GM12891 (cell line): ENCODE results near the gene CRKL.

Experiments used
- POLR2A ChIP-seq: IDR thresholded peaks from 2 replicates; pipeline ENCODE4 v1.6.1; 2011; ENCODE audit warnings: low read depth, low read length, control low read depth
- POLR2AphosphoS5 ChIP-seq: IDR thresholded peaks from 2 replicates; pipeline ENCODE4 v1.6.1; 2011; ENCODE audit warnings: low read depth, low read length, control low read depth

DNA sequence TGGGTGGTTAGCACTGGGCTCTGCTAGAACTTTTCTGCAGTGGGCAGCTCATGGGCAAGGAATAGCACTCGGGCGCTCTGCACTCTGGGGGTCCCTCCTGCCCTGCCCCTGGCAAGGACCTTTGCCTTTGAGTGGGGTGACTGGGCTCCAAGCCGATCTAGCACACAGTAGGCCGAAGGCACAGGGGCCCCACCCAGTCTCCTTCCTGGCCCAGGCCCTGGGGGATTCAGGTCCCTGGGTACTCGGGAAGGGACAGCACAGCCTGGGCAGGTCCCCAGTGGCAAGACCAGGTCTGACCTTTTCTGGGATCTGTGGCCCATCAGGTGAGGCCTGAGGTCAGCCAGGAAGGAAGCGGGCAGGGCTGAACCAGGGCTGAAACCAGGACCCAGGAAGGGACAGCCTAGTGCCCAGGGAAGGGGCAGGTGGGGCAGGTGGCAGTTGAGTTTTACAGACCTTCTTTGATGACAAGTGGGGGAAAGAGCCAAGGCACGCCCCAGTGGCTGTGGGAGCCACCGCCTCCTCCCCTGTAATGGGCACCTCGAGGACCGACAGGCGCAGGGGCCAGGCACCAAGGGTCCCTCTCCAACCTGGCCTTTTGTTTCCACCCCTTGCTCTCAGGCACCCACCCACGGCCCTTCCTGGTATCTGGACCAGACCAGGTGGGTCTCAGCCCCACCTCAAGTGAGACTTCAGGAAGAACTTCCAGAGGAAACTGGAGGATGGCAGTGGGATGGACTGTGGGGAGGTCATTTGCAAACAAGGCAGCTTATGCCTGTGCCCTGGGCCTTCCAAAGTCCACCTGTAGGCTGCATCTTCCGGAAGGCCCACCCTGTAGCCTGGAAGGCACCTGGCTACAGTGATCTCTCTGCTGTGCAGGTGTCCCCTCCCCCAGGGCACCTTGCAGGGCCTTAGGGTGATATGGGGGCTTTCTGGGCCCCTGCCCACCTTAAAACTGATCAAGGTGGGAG lies 49.0 kb downstream of the CRKL start:
- no peak for TF ChIP-seq POLR2AphosphoS5
- TF ChIP-seq POLR2A = no peak
